ENCODE measurements around the gene CMC1. TPM values are rescaled to one million over a fixed set of nuclear protein-coding genes. Genes with fewer than 3 reads are reported as not detected.

The CMC1 gene
- total and polyA plus RNA-seq, 2 experiments from 2014 or later, result 22.6 to 45.8 TPM

DNA sequence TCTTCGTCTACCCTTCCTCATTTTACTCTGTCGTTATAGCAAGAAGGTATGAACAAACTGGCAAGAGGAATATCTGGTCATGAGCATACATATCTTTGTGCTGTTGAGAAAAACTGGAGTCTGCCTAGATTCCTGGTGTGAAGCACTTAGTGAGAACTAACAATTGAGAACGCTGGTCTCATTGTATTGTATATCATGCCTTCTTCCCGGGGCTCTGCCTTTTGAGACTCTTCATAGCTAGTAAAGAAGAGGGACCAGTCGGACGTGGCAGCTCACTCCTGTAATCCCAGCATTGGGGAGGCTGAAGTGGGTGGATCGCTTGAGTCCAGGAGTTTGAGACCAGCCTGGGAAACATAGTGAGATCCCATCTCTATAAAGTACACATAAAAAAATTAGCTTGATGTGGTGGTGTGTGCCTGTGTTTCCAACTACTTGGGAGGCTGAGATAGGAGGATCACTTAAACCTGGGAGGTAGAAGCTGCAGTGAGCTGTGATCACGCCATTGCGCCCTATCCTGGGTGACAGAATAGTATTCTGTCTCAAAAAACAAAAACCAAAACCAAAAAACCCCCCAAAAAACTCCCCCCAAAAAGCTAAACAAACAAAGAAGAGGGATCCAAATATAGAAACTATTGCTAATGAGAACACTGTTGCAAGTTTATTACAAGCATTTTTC lies 11.8 kb downstream of the CMC1 start:
- TF ChIP-seq EZH2phosphoT487 (IDR thresholded peaks at IDR 0.05; ENCODE audit: low read depth, severe bottlenecking, unreplicated experiment) (no peak), EZH2 (IDR thresholded peaks at IDR 0.05; ENCODE audit: borderline replicate concordance) (no peak)
- TF ChIP-seq, protein P1, sequence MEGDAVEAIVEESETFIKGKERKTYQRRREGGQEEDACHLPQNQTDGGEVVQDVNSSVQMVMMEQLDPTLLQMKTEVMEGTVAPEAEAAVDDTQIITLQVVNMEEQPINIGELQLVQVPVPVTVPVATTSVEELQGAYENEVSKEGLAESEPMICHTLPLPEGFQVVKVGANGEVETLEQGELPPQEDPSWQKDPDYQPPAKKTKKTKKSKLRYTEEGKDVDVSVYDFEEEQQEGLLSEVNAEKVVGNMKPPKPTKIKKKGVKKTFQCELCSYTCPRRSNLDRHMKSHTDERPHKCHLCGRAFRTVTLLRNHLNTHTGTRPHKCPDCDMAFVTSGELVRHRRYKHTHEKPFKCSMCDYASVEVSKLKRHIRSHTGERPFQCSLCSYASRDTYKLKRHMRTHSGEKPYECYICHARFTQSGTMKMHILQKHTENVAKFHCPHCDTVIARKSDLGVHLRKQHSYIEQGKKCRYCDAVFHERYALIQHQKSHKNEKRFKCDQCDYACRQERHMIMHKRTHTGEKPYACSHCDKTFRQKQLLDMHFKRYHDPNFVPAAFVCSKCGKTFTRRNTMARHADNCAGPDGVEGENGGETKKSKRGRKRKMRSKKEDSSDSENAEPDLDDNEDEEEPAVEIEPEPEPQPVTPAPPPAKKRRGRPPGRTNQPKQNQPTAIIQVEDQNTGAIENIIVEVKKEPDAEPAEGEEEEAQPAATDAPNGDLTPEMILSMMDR (IDR thresholded peaks at IDR 0.05; ENCODE audit: poor library complexity), result no peak
- H3K36me3 ChIP-seq (replicated peaks; ENCODE audit: insufficient read depth, low read depth), result no peaks in the 10 kb centered on the region
- no peak overlapping the region for H3K4me2 ChIP-seq
- H3K79me2 ChIP-seq, result peaks cover 49% of the 10 kb centered on the region
- no peaks in the 10 kb centered on the region for H4K20me1 ChIP-seq (ENCODE audit: insufficient read depth, poor library complexity, severe bottlenecking)
- 86% methylated on average over 9 of the region's 9 CpGs for WGBS (ENCODE audit: low lambda C conversion rate, missing lambda C conversion rate)
- H3K27ac ChIP-seq, result no peak overlapping the region
- H3K4me1 ChIP-seq (ENCODE audit: insufficient read depth), result no peaks in the 10 kb centered on the region
- H3K9me2 ChIP-seq (replicated peaks; ENCODE audit: insufficient read depth), result no peaks in the 10 kb centered on the region
- DNase-seq (ENCODE audit: low spot score), result no peak
- no peaks in the 10 kb centered on the region for H3K27me3 ChIP-seq
- no peaks in the 10 kb centered on the region for H3K9me3 ChIP-seq (ENCODE audit: low read depth)
- H3K4me3 ChIP-seq, result no peak overlapping the region
- no peak overlapping the region for H2AFZ ChIP-seq

DNA sequence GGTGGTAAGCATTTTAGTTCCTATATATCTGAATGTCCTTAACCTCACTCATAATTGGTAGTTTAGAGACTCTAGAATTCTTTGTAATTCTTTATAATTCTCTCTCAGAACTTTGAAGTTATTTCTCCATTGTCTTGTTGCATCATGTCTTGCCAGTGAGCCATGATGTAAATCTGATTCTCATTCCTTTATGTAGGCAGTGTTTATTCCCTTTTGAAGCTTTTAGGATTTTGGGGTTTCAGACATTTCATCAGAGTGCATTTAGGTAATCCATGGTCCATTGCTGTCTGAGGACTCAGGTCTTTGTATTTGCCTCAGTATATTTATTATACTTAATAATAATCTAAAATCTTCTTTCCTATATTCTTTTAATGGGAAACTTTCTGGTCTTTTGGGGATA lies 20.6 kb downstream of the CMC1 start:
- peaks cover 24% of the 10 kb centered on the region for H3K79me2 ChIP-seq
- H3K4me3 ChIP-seq, result no peak overlapping the region
- no peaks in the 10 kb centered on the region for H3K4me1 ChIP-seq (ENCODE audit: insufficient read depth)
- H2AFZ ChIP-seq, result no peak overlapping the region
- H3K27me3 ChIP-seq, result no peaks in the 10 kb centered on the region
- no peaks in the 10 kb centered on the region for H3K9me2 ChIP-seq (replicated peaks; ENCODE audit: insufficient read depth)
- no peak overlapping the region for H3K27ac ChIP-seq
- no peak for TF ChIP-seq EZH2phosphoT487 (IDR thresholded peaks at IDR 0.05; ENCODE audit: low read depth, severe bottlenecking, unreplicated experiment)
- TF ChIP-seq, protein P1 (IDR thresholded peaks at IDR 0.05; ENCODE audit: poor library complexity), result no peak
- H4K20me1 ChIP-seq (ENCODE audit: insufficient read depth, poor library complexity, severe bottlenecking), result no peaks in the 10 kb centered on the region
- H3K9me3 ChIP-seq (ENCODE audit: low read depth), result no peaks in the 10 kb centered on the region
- no peaks in the 10 kb centered on the region for H3K36me3 ChIP-seq (replicated peaks; ENCODE audit: insufficient read depth, low read depth)
- H3K4me2 ChIP-seq, result no peak overlapping the region
- DNase-seq (ENCODE audit: low spot score), result no peak

DNA sequence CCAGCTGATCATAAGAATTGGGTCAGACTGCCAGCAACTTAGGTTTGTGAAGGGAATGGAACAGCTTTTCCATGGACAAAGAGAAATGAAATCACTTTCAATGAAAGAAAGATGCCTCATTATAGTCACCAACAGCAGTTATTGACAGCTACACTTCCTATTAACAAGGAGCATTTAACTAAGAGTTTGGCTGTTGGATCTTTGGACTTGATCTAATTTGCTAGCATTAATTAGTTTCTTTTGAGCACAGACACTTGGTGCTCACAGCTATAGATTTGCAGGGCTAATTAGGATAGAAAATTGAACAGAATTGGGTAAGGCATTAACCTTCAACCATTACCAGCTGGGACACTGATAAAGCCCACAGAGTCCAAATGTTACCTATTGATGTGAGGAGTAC lies 24.2 kb downstream of the CMC1 start:
- DNase-seq (ENCODE audit: low spot score), result no peak
- no peak overlapping the region for H3K27ac ChIP-seq
- peaks cover 9% of the 10 kb centered on the region for H3K79me2 ChIP-seq
- TF ChIP-seq EZH2phosphoT487 (IDR thresholded peaks at IDR 0.05; ENCODE audit: low read depth, severe bottlenecking, unreplicated experiment) (no peak), EZH2 (IDR thresholded peaks at IDR 0.05; ENCODE audit: borderline replicate concordance) (no peak)
- TF ChIP-seq, protein P1 (IDR thresholded peaks at IDR 0.05; ENCODE audit: poor library complexity), result no peak
- no peak overlapping the region for H3K4me2 ChIP-seq
- no peaks in the 10 kb centered on the region for H3K4me1 ChIP-seq (ENCODE audit: insufficient read depth)
- H4K20me1 ChIP-seq (ENCODE audit: insufficient read depth, poor library complexity, severe bottlenecking), result peaks cover 3% of the 10 kb centered on the region
- no peaks in the 10 kb centered on the region for H3K27me3 ChIP-seq
- no peaks in the 10 kb centered on the region for H3K9me2 ChIP-seq (replicated peaks; ENCODE audit: insufficient read depth)
- H3K4me3 ChIP-seq, result no peak overlapping the region
- H3K9me3 ChIP-seq (ENCODE audit: low read depth), result no peaks in the 10 kb centered on the region
- peaks cover 4% of the 10 kb centered on the region for H3K36me3 ChIP-seq (replicated peaks; ENCODE audit: insufficient read depth, low read depth)
- H2AFZ ChIP-seq, result no peak overlapping the region

All from hepatocyte (in vitro differentiated cells).